SK-N-MC (cell line): Measurements from ENCODE around the gene ATXN10.

Source experiments
- DNase-seq: peaks from one replicate; pipeline ENCODE4 v3.0.0-alpha.2; 2011; ENCODE audit warnings: low read depth, low spot score
- H3K27ac ChIP-seq: fragments of 200-600 bp; sonication (generic); 2 replicates; pipeline ENCODE4 v1.5.1; 2016; ENCODE audit warnings: mixed run types
- H3K36me3 ChIP-seq: fragments of 200-600 bp; sonication (generic); 2 replicates; pipeline ENCODE4 v1.6.1; 2017; ENCODE audit warnings: antibody characterized with exemption, low read length, mixed read lengths; ENCODE audit not compliant: insufficient read depth
- H3K4me3 ChIP-seq: fragments of 200-600 bp; sonication (generic); 2 replicates; pipeline ENCODE4 v1.5.1; 2016
- H3K9ac ChIP-seq: fragments of 200-600 bp; sonication (generic); 2 replicates; pipeline ENCODE4 v1.8.0; 2017; ENCODE audit warnings: mixed run types, mixed read lengths; ENCODE audit not compliant: insufficient read length
- H3K9me3 ChIP-seq: fragments of 200-600 bp; sonication (generic); 2 replicates; pipeline ENCODE4 v1.6.1; 2017; ENCODE audit warnings: low read depth, mild to moderate bottlenecking, antibody characterized with exemption, low read length, moderate library complexity, mixed read lengths
- EZH2 ChIP-seq: fragments of 200-600 bp; sonication (generic); IDR thresholded peaks from one replicate; pipeline ENCODE4 v1.6.1; 2017; ENCODE audit warnings: antibody characterized with exemption
- FOXP2 ChIP-seq: optimal IDR thresholded peaks from 2 replicates; pipeline ENCODE3; 2011; ENCODE audit warnings: mild to moderate bottlenecking, moderate library complexity; ENCODE audit not compliant: insufficient read depth; ENCODE audit errors: extremely low read length, control extremely low read depth
- POLR2AphosphoS5 ChIP-seq: IDR thresholded peaks from 2 replicates; pipeline ENCODE4 v1.6.1; 2012; ENCODE audit warnings: mild to moderate bottlenecking, low read depth, low read length, borderline replicate concordance

Gene ATXN10

DNA sequence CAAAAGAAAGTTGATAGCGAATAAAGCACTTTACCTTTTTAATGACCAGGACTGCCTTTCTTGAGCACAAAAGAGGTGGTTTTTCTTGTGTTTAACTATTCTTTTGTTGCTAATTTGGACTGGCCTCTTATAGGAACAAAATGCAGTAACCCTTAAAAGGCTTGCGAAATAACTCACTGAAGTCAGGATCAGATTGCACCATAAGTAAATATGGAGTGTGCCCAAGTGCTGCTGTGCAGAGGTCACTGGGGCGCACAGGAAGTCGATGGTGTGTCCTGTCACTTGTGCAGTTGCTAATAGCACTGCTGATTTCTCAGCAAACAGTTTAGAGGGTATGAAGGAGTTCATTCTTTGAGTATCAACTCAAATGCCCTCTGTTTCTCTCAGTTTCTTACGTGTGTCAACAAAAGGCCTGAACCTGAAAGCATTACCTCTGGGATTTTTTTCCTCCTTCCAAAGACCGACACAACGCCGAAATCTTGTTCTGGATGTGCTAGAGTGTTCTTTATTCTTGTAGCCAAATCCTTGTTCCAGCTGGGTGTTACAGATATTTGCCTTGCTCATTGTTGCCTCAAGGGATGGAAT is 71.3 kb downstream of the ATXN10 start:
- H3K9me3 ChIP-seq = peaks cover 5% of the 10 kb centered on the region; the same call in 1 of the 2 replicates
- no peak for DNase-seq
- no peak overlapping the region for H3K27ac ChIP-seq
- H3K36me3 ChIP-seq = peaks cover 82% of the 10 kb centered on the region
- H3K4me3 ChIP-seq = no peak overlapping the region
- TF ChIP-seq POLR2AphosphoS5 (no peak), EZH2 (no peak), FOXP2 (no peak)
- no peak overlapping the region for H3K9ac ChIP-seq

DNA sequence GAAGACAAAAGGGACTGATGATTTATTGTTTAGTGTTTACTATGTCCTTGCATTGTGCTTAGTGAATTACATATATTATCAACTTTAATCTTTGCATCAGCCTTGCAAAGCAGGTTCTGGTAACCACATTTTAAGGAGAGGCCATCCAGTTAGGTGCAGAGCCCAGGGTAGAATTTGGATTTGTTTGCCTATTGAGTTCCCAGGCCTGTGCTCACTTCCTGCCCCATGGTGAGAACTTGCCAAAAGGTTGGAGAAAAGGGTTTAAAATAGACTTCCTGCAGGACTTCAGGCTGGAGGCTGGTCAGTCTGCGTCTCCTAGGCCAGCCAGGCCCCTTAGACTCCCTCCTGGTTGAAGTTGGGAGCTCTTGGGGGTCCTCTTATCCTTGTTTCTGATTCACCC is 72.1 kb downstream of the ATXN10 start:
- TF ChIP-seq POLR2AphosphoS5 (no peak), FOXP2 (no peak), EZH2 (no peak)
- no peak overlapping the region for H3K9ac ChIP-seq
- no peak overlapping the region for H3K27ac ChIP-seq
- H3K9me3 ChIP-seq = peaks cover 5% of the 10 kb centered on the region; the same call in 1 of the 2 replicates
- peaks cover 86% of the 10 kb centered on the region for H3K36me3 ChIP-seq
- H3K4me3 ChIP-seq = no peak overlapping the region
- DNase-seq = no peak

DNA sequence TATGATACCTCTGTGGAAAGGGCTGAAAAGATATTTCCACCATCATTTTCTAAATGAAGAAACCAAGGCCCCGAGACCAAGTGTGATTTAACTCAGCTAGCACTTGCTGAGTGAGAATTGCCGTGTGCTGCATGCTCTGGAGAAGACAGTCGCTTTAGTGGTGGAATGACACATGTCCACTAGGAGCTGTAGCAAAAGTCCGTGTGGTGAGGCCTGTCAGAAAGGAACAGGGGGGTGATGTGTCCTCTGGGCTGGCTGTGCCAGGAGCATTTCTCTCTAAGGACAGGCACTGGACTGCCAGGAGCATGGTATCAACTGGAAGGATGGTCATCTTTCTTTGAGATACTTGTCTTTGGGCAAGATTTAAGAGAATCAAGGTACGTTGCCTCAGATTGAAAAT is 72.8 kb downstream of the ATXN10 start:
- H3K4me3 ChIP-seq = no peak overlapping the region
- peaks cover 86% of the 10 kb centered on the region for H3K36me3 ChIP-seq
- H3K9ac ChIP-seq = no peak overlapping the region
- no peak for DNase-seq
- peaks cover 2% of the 10 kb centered on the region; the same call in 1 of the 2 replicates for H3K9me3 ChIP-seq
- TF ChIP-seq EZH2 (no peak), FOXP2 (no peak), POLR2AphosphoS5 (no peak)
- no peak overlapping the region for H3K27ac ChIP-seq

DNA sequence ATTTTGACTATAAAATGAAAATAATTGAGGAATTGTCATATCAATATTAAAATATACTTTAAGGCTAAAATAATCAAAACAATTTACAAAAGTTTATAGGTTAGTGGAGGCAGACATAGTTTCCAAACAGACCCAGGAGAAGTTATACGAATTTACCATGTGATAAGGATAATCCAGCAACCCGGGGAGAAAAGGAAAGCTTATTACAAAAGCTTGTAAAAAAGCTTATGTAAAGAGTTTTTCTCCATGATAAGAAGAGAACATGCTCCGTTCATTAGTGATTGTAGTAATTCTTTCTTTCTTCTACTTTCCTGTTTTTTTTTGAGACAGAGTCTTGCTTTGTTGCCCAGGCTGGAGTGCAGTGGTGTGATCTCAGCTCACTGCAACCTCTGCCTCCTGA is 79.0 kb downstream of the ATXN10 start:
- Histone ChIP-seq H3K9me3 (no peaks in the 10 kb centered on the region), H3K4me3 (no peak overlapping the region), H3K9ac (no peak overlapping the region), H3K36me3 (peaks cover 36% of the 10 kb centered on the region), H3K27ac (peak overlapping the region; percentile 42; the same call in 1 of the 2 replicates)
- no peak for TF ChIP-seq FOXP2
- no peak for TF ChIP-seq POLR2AphosphoS5
- DNase-seq = no peak

DNA sequence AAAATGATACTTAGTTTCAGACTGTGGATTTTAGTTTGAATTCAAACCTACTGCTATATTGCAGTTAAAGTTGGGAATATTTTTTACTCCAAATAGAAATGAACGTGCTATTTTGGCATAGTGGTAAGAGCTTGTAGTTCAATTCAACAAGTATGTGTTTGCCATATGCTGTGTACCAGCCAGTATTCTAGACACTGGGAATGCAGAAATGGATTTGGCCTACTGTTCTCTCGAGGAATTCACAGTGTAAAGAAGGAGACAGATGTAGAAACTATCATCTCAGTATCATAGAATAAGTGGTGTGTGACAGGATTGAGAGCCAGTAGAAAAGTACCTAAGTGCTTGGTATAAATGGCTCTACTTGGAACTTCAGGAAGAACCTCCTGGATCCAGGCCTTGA is 80.4 kb downstream of the ATXN10 start:
- H3K9ac ChIP-seq = no peak overlapping the region
- TF ChIP-seq POLR2AphosphoS5 = no peak
- no peak for TF ChIP-seq FOXP2
- TF ChIP-seq EZH2 = no peak
- H3K4me3 ChIP-seq = no peak overlapping the region
- no peak overlapping the region for H3K27ac ChIP-seq
- DNase-seq = no peak
- no peaks in the 10 kb centered on the region for H3K9me3 ChIP-seq
- H3K36me3 ChIP-seq = peaks cover 30% of the 10 kb centered on the region

DNA sequence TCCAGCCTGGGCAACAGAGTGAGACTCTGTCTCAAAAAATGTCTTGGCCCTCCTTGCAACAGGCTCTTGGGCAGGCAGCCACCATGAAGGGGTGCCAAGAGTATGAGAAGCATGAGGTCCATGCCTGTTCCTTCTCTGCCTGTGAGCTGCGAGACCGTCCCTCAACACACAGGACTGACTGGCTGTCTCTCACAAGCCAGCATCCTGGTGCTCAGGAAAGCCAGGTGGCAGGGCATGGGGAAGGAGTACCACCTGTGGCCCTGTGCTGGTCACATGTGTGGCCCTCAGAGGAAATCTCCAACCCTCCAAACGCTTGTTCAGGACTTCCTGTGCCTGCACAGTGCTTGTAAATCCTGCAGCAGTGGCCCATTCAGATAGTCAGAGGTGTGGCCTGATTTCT is 83.2 kb downstream of the ATXN10 start:
- Histone ChIP-seq H3K4me3 (no peak overlapping the region), H3K36me3 (peaks cover 9% of the 10 kb centered on the region; the same call in 1 of the 2 replicates), H3K9me3 (no peaks in the 10 kb centered on the region), H3K27ac (no peak overlapping the region), H3K9ac (no peak overlapping the region)
- TF ChIP-seq FOXP2 (no peak), EZH2 (no peak), POLR2AphosphoS5 (no peak)
- no peak for DNase-seq

DNA sequence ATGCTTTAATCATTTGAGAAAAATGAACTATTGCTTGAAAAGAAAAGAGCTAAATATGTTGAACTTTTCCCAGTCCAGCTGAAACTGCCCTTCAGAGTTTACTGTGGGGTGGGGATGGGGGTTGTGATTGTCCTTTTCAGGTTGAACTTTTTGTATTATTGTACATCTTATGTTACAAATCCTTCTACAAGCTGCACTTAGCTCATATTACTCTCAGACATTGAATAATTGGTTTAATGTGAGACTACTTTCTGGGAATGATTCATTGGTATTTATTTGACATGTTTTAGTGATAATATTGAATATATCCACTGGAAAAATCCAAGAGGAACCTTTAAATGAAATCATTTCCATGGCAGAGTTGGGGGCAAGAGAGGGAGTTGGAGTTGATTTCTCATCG is 84.9 kb downstream of the ATXN10 start:
- Histone ChIP-seq H3K4me3 (no peak overlapping the region), H3K27ac (no peak overlapping the region), H3K36me3 (peaks cover 11% of the 10 kb centered on the region; the same call in 1 of the 2 replicates), H3K9ac (no peak overlapping the region), H3K9me3 (no peaks in the 10 kb centered on the region)
- DNase-seq = no peak
- no peak for TF ChIP-seq EZH2
- no peak for TF ChIP-seq FOXP2
- no peak for TF ChIP-seq POLR2AphosphoS5

DNA sequence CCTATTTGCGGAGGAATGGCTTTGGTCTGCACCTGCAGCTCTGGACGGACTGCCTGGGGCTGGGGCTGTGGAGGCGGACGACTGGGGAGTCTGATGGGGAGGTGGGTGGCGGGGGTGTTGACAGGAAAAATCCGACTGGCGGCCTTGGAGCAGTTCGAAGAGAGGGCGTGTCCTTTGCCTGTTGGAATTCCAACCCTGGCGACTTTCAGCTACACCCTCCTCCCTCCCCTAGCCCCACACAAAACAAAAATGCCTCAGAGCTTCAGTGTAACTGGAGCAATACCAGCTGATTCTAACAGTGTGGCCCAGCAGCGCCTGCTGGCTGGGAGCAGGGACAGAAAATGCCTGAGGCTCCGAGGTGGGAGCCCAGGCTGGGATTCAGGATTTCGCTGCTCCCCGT is 85.4 kb downstream of the ATXN10 start:
- Histone ChIP-seq H3K27ac (no peak overlapping the region), H3K9me3 (no peaks in the 10 kb centered on the region), H3K9ac (no peak overlapping the region), H3K4me3 (no peak overlapping the region), H3K36me3 (peaks cover 11% of the 10 kb centered on the region; the same call in 1 of the 2 replicates)
- DNase-seq = no peak
- TF ChIP-seq FOXP2 (no peak), POLR2AphosphoS5 (no peak), EZH2 (no peak)

DNA sequence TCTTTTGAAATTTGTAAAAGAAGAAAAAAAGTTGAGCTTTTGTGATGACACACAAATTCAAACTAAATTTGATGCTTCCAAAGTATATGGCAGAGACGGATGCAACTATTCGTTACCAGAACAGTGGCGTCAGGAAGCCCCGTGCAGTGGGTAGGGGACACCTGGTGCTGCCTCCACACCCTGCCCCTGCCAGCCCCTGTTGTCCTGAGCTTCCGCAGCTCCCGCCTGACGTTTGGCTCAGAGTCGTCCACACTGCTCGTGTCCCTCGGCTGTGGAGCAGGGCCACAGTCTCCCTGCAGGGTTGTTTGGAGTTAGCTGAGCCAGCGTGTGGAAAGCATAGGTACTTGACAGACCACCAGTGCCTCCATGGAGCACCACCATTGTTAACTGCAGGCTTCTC is 86.3 kb downstream of the ATXN10 start:
- Histone ChIP-seq H3K27ac (no peak overlapping the region), H3K36me3 (peaks cover 11% of the 10 kb centered on the region; the same call in 1 of the 2 replicates), H3K4me3 (no peak overlapping the region), H3K9ac (no peak overlapping the region), H3K9me3 (no peaks in the 10 kb centered on the region)
- TF ChIP-seq POLR2AphosphoS5 (no peak), EZH2 (no peak), FOXP2 (no peak)
- no peak for DNase-seq
